ENCODE results near the gene OMP. TPM values are rescaled to one million over a fixed set of nuclear protein-coding genes. Genes with fewer than 3 reads are reported as not detected.

The OMP gene
- total and polyA plus RNA-seq, 2 of the 13 experiments (the other 11 are each of a cell fraction or from before 2014, with no cell fraction given), result not detected

- H3K9me3 ChIP-seq (ENCODE audit: low read length), result no peaks in the 10 kb centered on the region
- 50% methylated on average over 6 of the region's 6 CpGs for WGBS (ENCODE audit: low lambda C conversion rate)
- DNase-seq (ENCODE audit: low spot score), result no peak
- TF ChIP-seq ZNF687 (CRISPR knock-in tag; IDR thresholded peaks at IDR 0.05) (no peak), RBFOX2 (IDR thresholded peaks at IDR 0.05; ENCODE audit: low read depth, low read length) (no peak), ZNF331 (CRISPR knock-in tag; IDR thresholded peaks at IDR 0.05) (no peak), ZBTB4 (CRISPR knock-in tag; IDR thresholded peaks at IDR 0.05; ENCODE audit: borderline replicate concordance) (no peak), ZBTB49 (CRISPR knock-in tag; IDR thresholded peaks at IDR 0.05; ENCODE audit: borderline replicate concordance) (no peak), HCFC1 (IDR thresholded peaks at IDR 0.05; ENCODE audit: low read depth, low read length) (no peak), ZNF850 (CRISPR knock-in tag; conservative IDR thresholded peaks at IDR 0.05) (no peak), HNF1B (CRISPR knock-in tag; IDR thresholded peaks at IDR 0.05) (no peak), ZNF878 (CRISPR knock-in tag; IDR thresholded peaks at IDR 0.05) (no peak), TBX3 (IDR thresholded peaks at IDR 0.05; ENCODE audit: borderline replicate concordance) (no peak), ZNF354B (CRISPR knock-in tag; IDR thresholded peaks at IDR 0.05) (no peak)
- no peak overlapping the region for H3K27ac ChIP-seq (ENCODE audit: extremely low read length, insufficient read depth, low read length)
- CTCF ChIA-PET (ENCODE audit: low intra/inter-chr PET ratio, low total read pairs), result interaction anchor here (2.3 kb wide), 1 partner anchor 64 kb away, joined by 19 read pairs; no protein-coding TSS in a partner anchor
- in situ Hi-C loops (cut with HindIII; ENCODE audit: extremely low pct_ligation_motif_present, low pct_unique_long_range_greater_than_20kb), result no loop called here
- H3K79me2 ChIP-seq (ENCODE audit: insufficient read depth, low read length), result no peaks in the 10 kb centered on the region
- FAIRE-seq, result no peak
- H3K27me3 ChIP-seq (ENCODE audit: control insufficient read depth in 1 of 2, insufficient read depth in 2 of 2, low read length in 2 of 2), result peaks cover 0 to 1% of the 10 kb centered on the region in 2 experiments; a peak in 1 of 5 replicates
- no peak for ATAC-seq
- H3K4me1 ChIP-seq (ENCODE audit: insufficient read depth, low read length), result peaks cover 29% of the 10 kb centered on the region
- H2AFZ ChIP-seq (ENCODE audit: low read length), result no peak overlapping the region
- no peak overlapping the region for H3K9ac ChIP-seq (ENCODE audit: insufficient read depth, low read depth, low read length)
- H4K20me1 ChIP-seq (ENCODE audit: insufficient read depth, low read length), result no peaks in the 10 kb centered on the region
- H3K36me3 ChIP-seq (replicated peaks in 1 of 2; ENCODE audit: control insufficient read depth in 1 of 2, insufficient read depth in 2 of 2, low read length in 2 of 2), result no peaks in the 10 kb centered on the region
- no TSS peak for BruUV-seq (replicated peaks)
- H3K4me3 ChIP-seq (replicated peaks in 1 of 3; ENCODE audit: insufficient read depth in 1 of 3, low read depth in 2 of 3, low read length in 3 of 3), result no peak overlapping the region
- no peak overlapping the region for H3K4me2 ChIP-seq (ENCODE audit: low read depth, low read length)
- intact Hi-C loops (cut with micrococcal nuclease; ENCODE audit: unreplicated experiment), result no loop called here
- POLR2A ChIA-PET, result no interaction called here
These were observed 9.3 kb downstream of the OMP start for GRCh38 chr11:77111946-77112345.

Measured in HepG2 (cell line).